Osteoblast (primary cell): ENCODE measurements around the gene MTURN. TPM values are rescaled to one million over a fixed set of nuclear protein-coding genes. Genes with fewer than 3 reads are reported as not detected.

ENCODE experiments used
- DNase-seq: peaks from one replicate; pipeline ENCODE4 v3.0.0; 2011; ENCODE audit warnings: low spot score, mixed read lengths; ENCODE audit not compliant: insufficient read length; ENCODE audit errors: missing footprints
- H2AFZ ChIP-seq: 2 replicates; pipeline ENCODE4 v1.6.0; 2011; ENCODE audit warnings: mild to moderate bottlenecking, low read length
- H3K27ac ChIP-seq: 2 replicates; pipeline ENCODE4 v1.5.1; 2011; ENCODE audit warnings: mild to moderate bottlenecking, low read depth, low read length, moderate library complexity
- H3K27me3 ChIP-seq: 2 replicates; pipeline ENCODE4 v1.6.0; 2012; ENCODE audit warnings: mild to moderate bottlenecking, control low read depth, inconsistent platforms, low read length, moderate library complexity; ENCODE audit not compliant: insufficient read depth
- H3K36me3 ChIP-seq: 2 replicates; pipeline ENCODE4 v1.5.1; 2011; ENCODE audit warnings: mild to moderate bottlenecking, low read length, control low read depth, moderate library complexity; ENCODE audit not compliant: insufficient read depth
- H3K4me1 ChIP-seq: 2 replicates; pipeline ENCODE4 v1.5.1; 2011; ENCODE audit warnings: mild to moderate bottlenecking, low read length, control low read depth, moderate library complexity; ENCODE audit not compliant: insufficient read depth
- H3K4me2 ChIP-seq: 2 replicates; pipeline ENCODE4 v1.6.0; 2011; ENCODE audit warnings: mild to moderate bottlenecking, low read length; ENCODE audit not compliant: insufficient read depth
- H3K4me3 ChIP-seq: fragments of 200-600 bp; sonication (generic); 3 replicates; pipeline ENCODE4 v1.5.1; 2012; ENCODE audit warnings: mild to moderate bottlenecking, low read length, inconsistent platforms; ENCODE audit not compliant: insufficient read depth
- H3K79me2 ChIP-seq: 2 replicates; pipeline ENCODE4 v1.6.0; 2012; ENCODE audit warnings: mild to moderate bottlenecking, low read length, control low read depth, inconsistent platforms; ENCODE audit not compliant: insufficient read depth
- H3K9me3 ChIP-seq: 2 replicates; pipeline ENCODE4 v1.5.1; 2011; ENCODE audit warnings: low read depth, low read length, control low read depth
- H4K20me1 ChIP-seq: 2 replicates; pipeline ENCODE4 v1.6.0; 2012; ENCODE audit warnings: mild to moderate bottlenecking, low read length, control low read depth; ENCODE audit not compliant: insufficient read depth
- CTCF ChIP-seq: IDR thresholded peaks from 2 replicates; pipeline ENCODE4 v1.5.1; 2011; ENCODE audit warnings: mild to moderate bottlenecking, low read depth, low read length, moderate library complexity; ENCODE audit errors: extremely low read depth
- total RNA-seq: library from RNA; depleted of rRNA; stranded (reverse); fragments of >200 nt; gene quantifications from 2 replicates; pipeline ENCODE4 v1.2.3, GENCODE V29; 2012

The MTURN gene
- total RNA-seq, 1 donor = 31.1 TPM

DNA sequence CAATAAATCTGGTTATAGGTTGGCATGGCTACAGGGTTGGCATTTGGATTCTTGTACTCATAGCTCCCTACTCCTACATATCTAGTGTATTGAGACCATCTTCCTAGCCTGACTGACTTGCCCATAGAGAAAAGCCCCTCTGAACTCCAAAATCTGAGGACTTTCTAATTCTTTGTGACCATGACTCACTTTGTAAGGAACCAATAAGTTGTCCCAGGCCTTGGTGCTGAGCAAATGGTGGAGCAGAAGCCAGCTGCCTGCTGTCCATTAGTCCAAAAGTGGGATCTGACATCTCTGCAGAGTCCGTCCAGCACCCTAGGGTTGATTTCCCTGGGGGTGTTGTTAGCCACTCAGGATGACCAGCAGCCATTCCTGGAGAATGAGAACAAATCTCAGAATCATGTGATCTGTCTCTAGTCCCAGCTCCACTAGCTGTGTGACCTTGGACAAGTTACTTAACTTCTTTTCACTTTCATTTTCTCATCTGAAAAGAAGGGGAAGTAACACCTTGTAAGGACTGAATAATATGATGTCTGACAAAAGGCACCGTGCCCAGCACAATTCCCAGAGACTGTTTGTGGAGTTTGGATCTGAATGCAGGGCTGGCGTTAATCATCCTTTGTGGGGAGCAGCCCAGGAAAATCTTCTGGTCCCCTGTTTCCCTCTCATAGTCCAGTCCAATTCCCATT, 44.1 kb downstream of the MTURN start:
- Histone ChIP-seq H3K4me2 (no peak overlapping the region), H3K27me3 (no peaks in the 10 kb centered on the region), H3K9me3 (no peaks in the 10 kb centered on the region), H3K4me3 (no peak overlapping the region), H3K27ac (no peak overlapping the region), H3K4me1 (no peaks in the 10 kb centered on the region), H3K79me2 (no peaks in the 10 kb centered on the region), H2AFZ (no peak overlapping the region), H4K20me1 (no peaks in the 10 kb centered on the region), H3K36me3 (no peaks in the 10 kb centered on the region)
- no peak for TF ChIP-seq CTCF
- DNase-seq = no peak

DNA sequence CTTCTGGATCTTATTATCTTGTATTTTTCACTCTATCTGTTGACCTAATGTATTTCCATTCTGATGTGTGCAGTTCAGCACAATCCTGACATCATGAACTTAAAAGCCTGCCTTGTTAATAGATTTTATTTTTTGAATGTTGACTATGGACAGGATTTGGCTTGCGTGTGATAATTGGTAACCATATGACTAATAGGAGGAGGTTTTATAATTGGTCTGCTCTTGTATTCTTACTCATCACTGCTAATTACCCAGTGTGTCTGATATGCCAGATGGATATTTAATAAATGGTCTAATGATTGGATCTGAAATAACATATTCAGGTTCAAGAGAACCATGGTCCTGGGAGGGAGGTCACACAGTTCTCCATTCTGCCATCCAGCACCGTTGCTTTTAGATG, 45.9 kb downstream of the MTURN start:
- no peaks in the 10 kb centered on the region for H3K4me1 ChIP-seq

DNA sequence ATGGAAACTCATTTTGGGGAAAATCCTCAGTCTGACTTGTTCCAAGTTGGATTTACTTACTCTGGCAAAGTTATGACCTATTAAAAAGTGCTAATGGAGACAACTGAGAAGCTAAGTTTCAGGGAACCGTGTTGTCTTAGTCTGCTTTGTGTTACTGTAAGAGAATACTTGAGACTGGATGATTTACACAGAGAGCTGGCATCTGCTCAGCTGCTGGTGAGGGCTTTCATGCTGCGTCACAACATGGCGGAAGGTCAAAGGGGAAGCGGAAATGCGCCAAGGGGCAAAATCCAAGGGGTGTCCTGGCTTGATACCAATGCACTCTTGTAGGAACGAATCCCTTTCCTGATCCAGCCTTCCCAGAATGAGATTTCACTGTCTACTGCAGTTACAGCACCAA, 46.4 kb downstream of the MTURN start:
- Histone ChIP-seq H3K27me3 (no peaks in the 10 kb centered on the region), H4K20me1 (no peaks in the 10 kb centered on the region), H3K36me3 (no peaks in the 10 kb centered on the region), H3K79me2 (no peaks in the 10 kb centered on the region), H3K9me3 (no peaks in the 10 kb centered on the region), H2AFZ (no peak overlapping the region), H3K4me2 (no peak overlapping the region), H3K4me1 (no peaks in the 10 kb centered on the region), H3K27ac (no peak overlapping the region), H3K4me3 (no peak overlapping the region)
- TF ChIP-seq CTCF = no peak
- no peak for DNase-seq

More for the DNA sequence above, 45.9 kb downstream of the MTURN start:
- Histone ChIP-seq H3K27me3 (no peaks in the 10 kb centered on the region), H2AFZ (no peak overlapping the region), H3K4me3 (no peak overlapping the region), H3K4me2 (no peak overlapping the region), H3K79me2 (no peaks in the 10 kb centered on the region), H3K36me3 (no peaks in the 10 kb centered on the region), H3K27ac (no peak overlapping the region), H4K20me1 (no peaks in the 10 kb centered on the region), H3K9me3 (no peaks in the 10 kb centered on the region)
- TF ChIP-seq CTCF = no peak
- DNase-seq = no peak

DNA sequence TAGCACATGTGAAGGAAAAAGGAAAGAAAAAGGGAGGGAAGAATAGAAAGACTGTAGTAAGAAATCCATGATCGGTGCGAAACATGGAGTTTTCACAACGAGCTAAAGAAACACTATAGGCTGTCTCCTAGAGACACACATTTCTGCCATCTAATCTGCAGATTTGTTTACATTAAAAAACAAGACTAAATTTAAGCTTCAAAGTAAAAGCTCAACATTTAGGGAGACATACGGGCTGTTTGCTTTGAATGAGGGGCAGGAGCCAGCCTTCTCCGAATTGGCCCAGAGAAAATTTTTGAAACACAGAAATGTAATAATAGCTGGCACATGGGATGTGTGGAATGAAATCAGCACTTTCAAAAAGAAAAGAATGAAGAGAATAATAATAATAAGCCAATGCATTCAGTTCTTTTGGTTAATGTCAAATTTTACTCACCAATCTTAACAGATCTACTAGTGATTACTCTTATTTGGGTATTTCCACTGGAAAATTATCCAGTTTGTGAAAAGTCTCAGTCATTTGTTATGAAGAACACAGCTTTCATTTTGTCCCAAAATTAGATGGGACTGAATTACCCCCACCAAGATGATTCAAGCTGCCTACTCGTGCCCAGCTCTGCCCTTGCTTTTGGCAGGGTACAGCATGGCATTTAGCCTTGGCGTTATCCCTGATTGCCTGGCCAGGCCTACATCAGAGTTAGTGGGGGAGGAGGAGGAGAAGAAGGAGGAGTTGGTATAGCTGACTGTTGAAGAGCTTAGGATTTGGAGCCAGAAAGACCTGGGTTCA, 47.1 kb downstream of the MTURN start:
- no peaks in the 10 kb centered on the region for H3K36me3 ChIP-seq
- no peaks in the 10 kb centered on the region for H3K9me3 ChIP-seq
- no peaks in the 10 kb centered on the region for H4K20me1 ChIP-seq
- no peak overlapping the region for H3K4me3 ChIP-seq
- no peak overlapping the region for H3K4me2 ChIP-seq
- H3K27me3 ChIP-seq = no peaks in the 10 kb centered on the region
- no peak overlapping the region for H2AFZ ChIP-seq
- H3K79me2 ChIP-seq = no peaks in the 10 kb centered on the region
- H3K27ac ChIP-seq = no peak overlapping the region
- no peak for TF ChIP-seq CTCF
- DNase-seq = no peak
- H3K4me1 ChIP-seq = no peaks in the 10 kb centered on the region
